Measurements from ENCODE around the gene TTN.
A peak's percentile ranks its signal among the peaks of the same experiment; 100 is the strongest.

The TTN gene

DNA sequence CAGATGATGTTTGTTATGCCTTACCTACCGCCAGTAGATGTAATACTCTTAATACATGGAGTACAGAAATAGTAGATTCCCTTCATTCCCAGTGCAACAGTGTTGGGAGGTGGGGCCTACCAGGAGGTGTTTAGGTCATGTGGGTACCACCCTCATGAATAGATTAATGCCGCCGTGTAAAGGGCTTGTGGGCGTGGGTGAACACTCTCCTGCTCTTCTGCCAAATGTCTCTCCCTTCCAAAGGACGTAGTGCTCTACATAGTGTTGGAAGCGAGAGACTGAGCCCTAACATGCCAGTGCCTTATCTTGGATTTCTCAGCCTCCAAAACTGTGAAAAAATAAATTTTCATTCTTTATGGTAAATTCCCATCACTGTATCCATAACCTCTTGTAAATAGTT lies 296.8 kb downstream of the TTN start:
- Histone ChIP-seq H3K4me2 (ENCODE audit: low read length, poor library complexity, severe bottlenecking) (no peak overlapping the region), H3K4me1 (ENCODE audit: control insufficient read depth, insufficient read depth, low read depth, low read length) (peaks cover 2% of the 10 kb centered on the region), H2BK120ac (ENCODE audit: low read depth, low read length) (no peak overlapping the region), H4K8ac (ENCODE audit: low read length) (no peak overlapping the region), H3K4me3 (ENCODE audit: insufficient read depth in 1 of 2, low read depth in 1 of 2, low read length in 2 of 2) (no peak overlapping the region), H3K27ac (ENCODE audit: low read length, poor library complexity, severe bottlenecking) (no peak overlapping the region), H2BK12ac (ENCODE audit: low read length in 2 of 2) (no peak overlapping the region), H3K27me3 (ENCODE audit: control insufficient read depth in 1 of 2, insufficient read depth in 1 of 2, low read length in 2 of 2) (no peaks in the 10 kb centered on the region), H4K91ac (ENCODE audit: low read length) (no peak overlapping the region), H2BK15ac (ENCODE audit: low read depth, poor library complexity, severe bottlenecking) (no peak overlapping the region), H3K9ac (ENCODE audit: low read length) (no peak overlapping the region), H3K9me3 (ENCODE audit: control insufficient read depth, low read length) (no peaks in the 10 kb centered on the region), H2BK5ac (ENCODE audit: low read depth, low read length, poor library complexity, severe bottlenecking) (no peak overlapping the region), H3K14ac (ENCODE audit: low read length in 2 of 2) (no peak overlapping the region), H2AK5ac (ENCODE audit: low read length, severe bottlenecking) (no peak overlapping the region), H3K18ac (ENCODE audit: low read depth in 1 of 2, low read length in 2 of 2) (no peak overlapping the region), H3K79me1 (replicated peaks; ENCODE audit: low read length, poor library complexity, severe bottlenecking) (peaks cover 13% of the 10 kb centered on the region), H3K4ac (ENCODE audit: low read depth in 1 of 2, low read length in 2 of 2) (no peak overlapping the region), H3K23ac (ENCODE audit: low read length in 2 of 2) (no peak overlapping the region), H2AFZ (ENCODE audit: low read depth, low read length) (no peak overlapping the region), H3K36me3 (ENCODE audit: control insufficient read depth in 1 of 2, insufficient read depth in 2 of 2, low read depth in 1 of 2, low read length in 2 of 2) (peaks cover 6 to 40% of the 10 kb centered on the region in 2 experiments)
- WGBS, result 88% methylated on average over 5 of the region's 6 CpGs
- no peak for DNase-seq

DNA sequence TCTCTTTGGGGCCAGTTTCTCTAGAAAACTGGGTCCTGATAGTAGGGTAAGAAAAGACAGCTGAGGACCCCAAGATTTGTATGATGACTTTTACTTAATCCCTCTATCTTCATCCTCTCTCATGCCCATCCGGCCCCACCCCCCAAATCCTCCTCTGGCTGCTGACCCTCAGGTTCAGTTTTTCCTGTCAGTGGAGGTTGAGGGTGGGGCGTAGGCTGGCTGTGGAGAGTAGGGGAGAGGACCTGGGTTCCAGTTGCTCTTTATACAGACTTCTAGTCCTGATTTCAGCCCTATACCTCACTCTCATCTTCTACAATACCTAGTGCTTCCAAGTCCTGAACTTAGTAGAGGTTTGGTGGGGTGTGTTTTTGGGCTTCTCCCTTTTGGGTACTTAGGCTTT lies 298.6 kb downstream of the TTN start:
- Histone ChIP-seq H3K4me3 (ENCODE audit: insufficient read depth in 1 of 2, low read depth in 1 of 2, low read length in 2 of 2) (no peak overlapping the region), H4K8ac (ENCODE audit: low read length) (no peak overlapping the region), H3K4ac (ENCODE audit: low read depth in 1 of 2, low read length in 2 of 2) (no peak overlapping the region), H3K4me1 (ENCODE audit: control insufficient read depth, insufficient read depth, low read depth, low read length) (peaks cover 2% of the 10 kb centered on the region), H3K9me3 (ENCODE audit: control insufficient read depth, low read length) (no peaks in the 10 kb centered on the region), H2AK5ac (ENCODE audit: low read length, severe bottlenecking) (no peak overlapping the region), H2BK5ac (ENCODE audit: low read depth, low read length, poor library complexity, severe bottlenecking) (no peak overlapping the region), H2AFZ (ENCODE audit: low read depth, low read length) (no peak overlapping the region), H3K18ac (ENCODE audit: low read depth in 1 of 2, low read length in 2 of 2) (no peak overlapping the region), H2BK120ac (ENCODE audit: low read depth, low read length) (no peak overlapping the region), H3K9ac (ENCODE audit: low read length) (no peak overlapping the region), H3K4me2 (ENCODE audit: low read length, poor library complexity, severe bottlenecking) (no peak overlapping the region), H3K79me1 (replicated peaks; ENCODE audit: low read length, poor library complexity, severe bottlenecking) (peaks cover 13% of the 10 kb centered on the region), H3K36me3 (ENCODE audit: control insufficient read depth in 1 of 2, insufficient read depth in 2 of 2, low read depth in 1 of 2, low read length in 2 of 2) (peaks cover 6 to 57% of the 10 kb centered on the region in 2 experiments), H2BK12ac (ENCODE audit: low read length in 2 of 2) (no peak overlapping the region), H3K27me3 (ENCODE audit: control insufficient read depth in 1 of 2, insufficient read depth in 1 of 2, low read length in 2 of 2) (no peaks in the 10 kb centered on the region), H3K23ac (ENCODE audit: low read length in 2 of 2) (no peak overlapping the region), H3K14ac (ENCODE audit: low read length in 2 of 2) (no peak overlapping the region), H4K91ac (ENCODE audit: low read length) (no peak overlapping the region), H2BK15ac (ENCODE audit: low read depth, poor library complexity, severe bottlenecking) (no peak overlapping the region), H3K27ac (ENCODE audit: low read length, poor library complexity, severe bottlenecking) (no peak overlapping the region)
- no peak for DNase-seq
- WGBS, result no CpG with 5 or more reads among the region's 2 CpGs

GRCh38 chr2:178506949-178507348 lies 300.3 kb downstream of the TTN start:
- H2BK15ac ChIP-seq (ENCODE audit: low read depth, poor library complexity, severe bottlenecking), result no peak overlapping the region
- H3K79me1 ChIP-seq (replicated peaks; ENCODE audit: low read length, poor library complexity, severe bottlenecking), result peaks cover 13% of the 10 kb centered on the region
- H3K23ac ChIP-seq (ENCODE audit: low read length in 2 of 2), result no peak overlapping the region
- no peak overlapping the region for H3K4me2 ChIP-seq (ENCODE audit: low read length, poor library complexity, severe bottlenecking)
- H3K4me3 ChIP-seq (ENCODE audit: insufficient read depth in 1 of 2, low read depth in 1 of 2, low read length in 2 of 2), result no peak overlapping the region
- H3K9ac ChIP-seq (ENCODE audit: low read length), result no peak overlapping the region
- H2AK5ac ChIP-seq (ENCODE audit: low read length, severe bottlenecking), result no peak overlapping the region
- H3K4me1 ChIP-seq (ENCODE audit: control insufficient read depth, insufficient read depth, low read depth, low read length), result no peaks in the 10 kb centered on the region
- no peaks in the 10 kb centered on the region for H3K9me3 ChIP-seq (ENCODE audit: control insufficient read depth, low read length)
- no peak overlapping the region for H2BK12ac ChIP-seq (ENCODE audit: low read length in 2 of 2)
- H4K91ac ChIP-seq (ENCODE audit: low read length), result no peak overlapping the region
- no peak overlapping the region for H3K4ac ChIP-seq (ENCODE audit: low read depth in 1 of 2, low read length in 2 of 2)
- WGBS, result 100% methylated on average over 1 of the region's 1 CpG
- no peak for DNase-seq
- H2BK120ac ChIP-seq (ENCODE audit: low read depth, low read length), result no peak overlapping the region
- H3K18ac ChIP-seq (ENCODE audit: low read depth in 1 of 2, low read length in 2 of 2), result no peak overlapping the region
- no peak overlapping the region for H3K27ac ChIP-seq (ENCODE audit: low read length, poor library complexity, severe bottlenecking)
- no peak overlapping the region for H2BK5ac ChIP-seq (ENCODE audit: low read depth, low read length, poor library complexity, severe bottlenecking)
- no peak overlapping the region for H4K8ac ChIP-seq (ENCODE audit: low read length)
- H3K14ac ChIP-seq (ENCODE audit: low read length in 2 of 2), result no peak overlapping the region
- no peaks in the 10 kb centered on the region for H3K27me3 ChIP-seq (ENCODE audit: control insufficient read depth in 1 of 2, insufficient read depth in 1 of 2, low read length in 2 of 2)
- peaks cover 6 to 69% of the 10 kb centered on the region in 2 experiments for H3K36me3 ChIP-seq (ENCODE audit: control insufficient read depth in 1 of 2, insufficient read depth in 2 of 2, low read depth in 1 of 2, low read length in 2 of 2)
- no peak overlapping the region for H2AFZ ChIP-seq (ENCODE audit: low read depth, low read length)

DNA sequence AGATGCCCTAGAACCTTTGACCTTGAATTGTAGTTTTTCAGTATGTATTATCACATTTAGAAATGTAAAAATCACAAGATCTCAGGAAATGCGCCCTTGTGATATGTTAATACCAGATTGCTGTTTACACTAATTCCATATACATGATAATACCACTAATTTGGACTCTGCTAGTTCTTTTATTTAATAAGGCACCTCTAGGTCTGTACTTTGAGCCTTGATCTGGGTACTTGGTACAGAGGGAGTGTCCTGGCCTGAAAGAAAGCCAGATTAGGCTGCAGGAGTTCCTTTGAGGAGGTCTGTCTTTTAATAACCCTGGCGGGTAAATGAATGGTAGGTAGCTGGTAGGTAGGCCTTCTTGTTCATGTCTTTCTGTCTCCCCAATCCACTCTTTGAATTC lies 300.7 kb downstream of the TTN start:
- Histone ChIP-seq H3K18ac (ENCODE audit: low read depth in 1 of 2, low read length in 2 of 2) (no peak overlapping the region), H4K8ac (ENCODE audit: low read length) (no peak overlapping the region), H3K4me1 (ENCODE audit: control insufficient read depth, insufficient read depth, low read depth, low read length) (no peaks in the 10 kb centered on the region), H2BK15ac (ENCODE audit: low read depth, poor library complexity, severe bottlenecking) (no peak overlapping the region), H3K27me3 (ENCODE audit: control insufficient read depth in 1 of 2, insufficient read depth in 1 of 2, low read length in 2 of 2) (no peaks in the 10 kb centered on the region), H3K4me2 (ENCODE audit: low read length, poor library complexity, severe bottlenecking) (no peak overlapping the region), H2BK120ac (ENCODE audit: low read depth, low read length) (no peak overlapping the region), H2AK5ac (ENCODE audit: low read length, severe bottlenecking) (no peak overlapping the region), H2BK5ac (ENCODE audit: low read depth, low read length, poor library complexity, severe bottlenecking) (no peak overlapping the region), H2AFZ (ENCODE audit: low read depth, low read length) (no peak overlapping the region), H3K14ac (ENCODE audit: low read length in 2 of 2) (no peak overlapping the region), H3K27ac (ENCODE audit: low read length, poor library complexity, severe bottlenecking) (no peak overlapping the region), H3K9me3 (ENCODE audit: control insufficient read depth, low read length) (no peaks in the 10 kb centered on the region), H3K79me1 (replicated peaks; ENCODE audit: low read length, poor library complexity, severe bottlenecking) (peaks cover 13% of the 10 kb centered on the region), H3K9ac (ENCODE audit: low read length) (peak overlapping the region; percentile 12), H4K91ac (ENCODE audit: low read length) (no peak overlapping the region), H3K23ac (ENCODE audit: low read length in 2 of 2) (no peak overlapping the region), H3K4me3 (ENCODE audit: insufficient read depth in 1 of 2, low read depth in 1 of 2, low read length in 2 of 2) (no peak overlapping the region), H2BK12ac (ENCODE audit: low read length in 2 of 2) (no peak overlapping the region), H3K4ac (ENCODE audit: low read depth in 1 of 2, low read length in 2 of 2) (no peak overlapping the region), H3K36me3 (ENCODE audit: control insufficient read depth in 1 of 2, insufficient read depth in 2 of 2, low read depth in 1 of 2, low read length in 2 of 2) (peaks cover 6 to 69% of the 10 kb centered on the region in 2 experiments)
- no peak for DNase-seq
- WGBS, result no CpG with 5 or more reads among the region's 2 CpGs

Data from mesenchymal stem cell (in vitro differentiated cells and primary cell).